Mucosa of rectum (tissue), 2 donors: ENCODE measurements around the gene PPP2R5C.
A peak's percentile ranks its signal among the peaks of the same experiment; 100 is the strongest.

Source experiments
- H3K27ac ChIP-seq, 2 donors: one replicate each; pipeline ENCODE4 v1.7.0; 2013; ENCODE audit warnings: inconsistent platforms in 2 of 2, low read depth in 2 of 2, low read length in 2 of 2
- H3K27me3 ChIP-seq, 2 donors: one replicate each; pipeline ENCODE4 v1.7.0; 2013; ENCODE audit warnings: low read length in 2 of 2; ENCODE audit not compliant: control insufficient read depth in 2 of 2, insufficient read depth in 2 of 2
- H3K36me3 ChIP-seq, 2 donors: one replicate each; pipeline ENCODE4 v1.7.0; 2013; ENCODE audit warnings: low read length in 2 of 2; ENCODE audit not compliant: control insufficient read depth in 2 of 2, insufficient read depth in 2 of 2
- H3K4me1 ChIP-seq, 2 donors: one replicate each; pipeline ENCODE4 v1.7.0; 2013; ENCODE audit warnings: low read length in 2 of 2, mild to moderate bottlenecking in 1 of 2; ENCODE audit not compliant: control insufficient read depth in 2 of 2, insufficient read depth in 2 of 2
- H3K4me3 ChIP-seq, 2 donors: one replicate each; pipeline ENCODE4 v1.7.0; 2013; ENCODE audit warnings: low read length in 2 of 2
- H3K9ac ChIP-seq, 2 donors: one replicate each; pipeline ENCODE4 v1.7.0; 2013; ENCODE audit warnings: low read length in 2 of 2, low read depth in 1 of 2, mild to moderate bottlenecking in 1 of 2
- H3K9me3 ChIP-seq, 2 donors: one replicate each; pipeline ENCODE4 v1.7.0; 2013; ENCODE audit warnings: low read length in 2 of 2; ENCODE audit not compliant: control insufficient read depth in 2 of 2
- donor health status: healthy.
- donor health status: Normal muscosa, but diverticular disease.

PPP2R5C gene

GRCh38 chr14:101823511-101824120 lies 62.1 kb downstream of the PPP2R5C start:
- H3K9ac ChIP-seq, result peak overlapping the region; percentile 32 to 48
- H3K4me1 ChIP-seq, result peaks cover 3 to 10% of the 10 kb centered on the region in 2 donors
- peak overlapping the region; percentile 88 for H3K27ac ChIP-seq

GRCh38 chr14:101824339-101824727 lies 62.8 kb downstream of the PPP2R5C start:
- Histone ChIP-seq H3K36me3 (peaks cover 0 to 4% of the 10 kb centered on the region in 2 donors), H3K27me3 (no peaks in the 10 kb centered on the region), H3K9me3 (no peaks in the 10 kb centered on the region), H3K27ac (peak overlapping the region; percentile 88), H3K4me3 (peak overlapping the region in 1 of 2 donors; percentile 62), H3K4me1 (peaks cover 3 to 5% of the 10 kb centered on the region in 2 donors), H3K9ac (peak overlapping the region; percentile 48 to 52)

More at GRCh38 chr14:101823511-101824120, 62.1 kb downstream of the PPP2R5C start:
- no peaks in the 10 kb centered on the region for H3K9me3 ChIP-seq
- H3K4me3 ChIP-seq, result peak overlapping the region; percentile 1 to 62
- peaks cover 0 to 4% of the 10 kb centered on the region in 2 donors for H3K36me3 ChIP-seq
- H3K27me3 ChIP-seq, result no peaks in the 10 kb centered on the region

GRCh38 chr14:101825797-101826196 lies 64.3 kb downstream of the PPP2R5C start:
- Histone ChIP-seq H3K9me3 (no peaks in the 10 kb centered on the region), H3K27ac (peak overlapping the region; percentile 78 to 88), H3K4me3 (peak overlapping the region in 1 of 2 donors; percentile 49), H3K27me3 (no peaks in the 10 kb centered on the region), H3K36me3 (peaks cover 0 to 11% of the 10 kb centered on the region in 2 donors), H3K9ac (peak overlapping the region; percentile 0 to 2), H3K4me1 (peaks cover 3 to 5% of the 10 kb centered on the region in 2 donors)

- Histone ChIP-seq H3K36me3 (peaks cover 0 to 11% of the 10 kb centered on the region in 2 donors), H3K9me3 (no peaks in the 10 kb centered on the region), H3K9ac (no peak overlapping the region), H3K27ac (peak overlapping the region; percentile 78 to 88), H3K4me3 (peak overlapping the region in 1 of 2 donors; percentile 27), H3K27me3 (no peaks in the 10 kb centered on the region), H3K4me1 (peaks cover 3 to 5% of the 10 kb centered on the region in 2 donors)
Observed at GRCh38 chr14:101826351-101826750, 64.8 kb downstream of the PPP2R5C start.

GRCh38 chr14:101827286-101827685 lies 65.8 kb downstream of the PPP2R5C start:
- H3K27ac ChIP-seq, result no peak overlapping the region
- H3K9me3 ChIP-seq, result no peaks in the 10 kb centered on the region
- no peaks in the 10 kb centered on the region for H3K27me3 ChIP-seq
- H3K9ac ChIP-seq, result no peak overlapping the region
- peaks cover 0 to 11% of the 10 kb centered on the region in 2 donors for H3K36me3 ChIP-seq
- peaks cover 3 to 5% of the 10 kb centered on the region in 2 donors for H3K4me1 ChIP-seq
- H3K4me3 ChIP-seq, result no peak overlapping the region

- Histone ChIP-seq H3K27me3 (no peaks in the 10 kb centered on the region), H3K36me3 (peaks cover 0 to 11% of the 10 kb centered on the region in 2 donors), H3K4me3 (no peak overlapping the region), H3K9ac (no peak overlapping the region), H3K27ac (no peak overlapping the region), H3K4me1 (peaks cover 3 to 5% of the 10 kb centered on the region in 2 donors), H3K9me3 (no peaks in the 10 kb centered on the region)
Observed at GRCh38 chr14:101828046-101828445, 66.5 kb downstream of the PPP2R5C start.

- no peaks in the 10 kb centered on the region for H3K27me3 ChIP-seq
- H3K4me1 ChIP-seq, result peaks cover 8 to 20% of the 10 kb centered on the region in 2 donors
- H3K36me3 ChIP-seq, result peaks cover 0 to 11% of the 10 kb centered on the region in 2 donors
- H3K27ac ChIP-seq, result no peak overlapping the region
- H3K4me3 ChIP-seq, result no peak overlapping the region
- H3K9ac ChIP-seq, result no peak overlapping the region
- H3K9me3 ChIP-seq, result no peaks in the 10 kb centered on the region
Observed at GRCh38 chr14:101830271-101830670, 68.8 kb downstream of the PPP2R5C start.

- H3K9me3 ChIP-seq, result no peaks in the 10 kb centered on the region
- H3K27ac ChIP-seq, result no peak overlapping the region
- peaks cover 13 to 17% of the 10 kb centered on the region in 2 donors for H3K4me1 ChIP-seq
- H3K36me3 ChIP-seq, result peaks cover 0 to 11% of the 10 kb centered on the region in 2 donors
- no peak overlapping the region for H3K9ac ChIP-seq
- no peaks in the 10 kb centered on the region for H3K27me3 ChIP-seq
- no peak overlapping the region for H3K4me3 ChIP-seq
Observed at GRCh38 chr14:101833045-101833444, 71.5 kb downstream of the PPP2R5C start.

GRCh38 chr14:101834397-101834796 lies 72.9 kb downstream of the PPP2R5C start:
- H3K4me1 ChIP-seq, result peaks cover 13 to 17% of the 10 kb centered on the region in 2 donors
- H3K27me3 ChIP-seq, result no peaks in the 10 kb centered on the region
- no peaks in the 10 kb centered on the region for H3K9me3 ChIP-seq
- no peak overlapping the region for H3K27ac ChIP-seq
- H3K36me3 ChIP-seq, result peaks cover 0 to 10% of the 10 kb centered on the region in 2 donors
- H3K4me3 ChIP-seq, result no peak overlapping the region
- H3K9ac ChIP-seq, result no peak overlapping the region

- H3K9ac ChIP-seq, result no peak overlapping the region
Observed at GRCh38 chr14:101834800-101835547, 73.5 kb downstream of the PPP2R5C start.

More at GRCh38 chr14:101834800-101835547, 73.5 kb downstream of the PPP2R5C start:
- Histone ChIP-seq H3K36me3 (peaks cover 0 to 7% of the 10 kb centered on the region in 2 donors), H3K4me1 (peaks cover 13 to 22% of the 10 kb centered on the region in 2 donors), H3K27ac (peak overlapping the region; percentile 25 to 64), H3K9me3 (no peaks in the 10 kb centered on the region), H3K4me3 (no peak overlapping the region), H3K27me3 (no peaks in the 10 kb centered on the region)
